GM10266 (cell line): Measurements from ENCODE around the gene PLCL2.

ENCODE experiments used
- DNase-seq: peaks from one replicate; pipeline ENCODE4 v3.0.0; 2012; ENCODE audit errors: extremely low spot score
- TF ChIP-seq, protein P1 (sequence below): IDR thresholded peaks from 2 replicates; pipeline ENCODE4 v1.5.1; 2012; ENCODE audit warnings: mild to moderate bottlenecking, low read depth; ENCODE audit not compliant: control insufficient read depth, insufficient read depth; ENCODE audit errors: missing control alignments

PLCL2 gene

DNA sequence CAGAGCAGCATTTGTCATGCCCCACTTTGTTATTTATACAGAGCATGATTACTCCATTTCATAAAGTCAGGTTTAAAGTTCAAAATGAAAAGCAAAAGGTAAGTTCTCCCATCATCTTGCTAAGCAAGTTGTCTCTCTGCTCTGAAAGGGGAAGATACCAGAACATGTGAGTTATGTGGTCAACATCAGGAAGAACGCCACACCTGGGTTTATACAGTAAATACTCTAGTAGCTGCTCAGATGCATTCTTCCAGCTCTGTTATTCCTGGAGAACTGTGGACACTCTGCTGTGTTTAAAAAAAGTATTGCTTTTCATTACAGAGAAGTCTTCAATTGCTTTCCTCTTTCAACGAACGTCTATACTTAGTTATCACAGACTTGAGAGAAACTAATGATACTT is 145.7 kb downstream of the PLCL2 start:
- DNase-seq = no peak
- TF ChIP-seq, protein P1, sequence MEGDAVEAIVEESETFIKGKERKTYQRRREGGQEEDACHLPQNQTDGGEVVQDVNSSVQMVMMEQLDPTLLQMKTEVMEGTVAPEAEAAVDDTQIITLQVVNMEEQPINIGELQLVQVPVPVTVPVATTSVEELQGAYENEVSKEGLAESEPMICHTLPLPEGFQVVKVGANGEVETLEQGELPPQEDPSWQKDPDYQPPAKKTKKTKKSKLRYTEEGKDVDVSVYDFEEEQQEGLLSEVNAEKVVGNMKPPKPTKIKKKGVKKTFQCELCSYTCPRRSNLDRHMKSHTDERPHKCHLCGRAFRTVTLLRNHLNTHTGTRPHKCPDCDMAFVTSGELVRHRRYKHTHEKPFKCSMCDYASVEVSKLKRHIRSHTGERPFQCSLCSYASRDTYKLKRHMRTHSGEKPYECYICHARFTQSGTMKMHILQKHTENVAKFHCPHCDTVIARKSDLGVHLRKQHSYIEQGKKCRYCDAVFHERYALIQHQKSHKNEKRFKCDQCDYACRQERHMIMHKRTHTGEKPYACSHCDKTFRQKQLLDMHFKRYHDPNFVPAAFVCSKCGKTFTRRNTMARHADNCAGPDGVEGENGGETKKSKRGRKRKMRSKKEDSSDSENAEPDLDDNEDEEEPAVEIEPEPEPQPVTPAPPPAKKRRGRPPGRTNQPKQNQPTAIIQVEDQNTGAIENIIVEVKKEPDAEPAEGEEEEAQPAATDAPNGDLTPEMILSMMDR = no peak

DNA sequence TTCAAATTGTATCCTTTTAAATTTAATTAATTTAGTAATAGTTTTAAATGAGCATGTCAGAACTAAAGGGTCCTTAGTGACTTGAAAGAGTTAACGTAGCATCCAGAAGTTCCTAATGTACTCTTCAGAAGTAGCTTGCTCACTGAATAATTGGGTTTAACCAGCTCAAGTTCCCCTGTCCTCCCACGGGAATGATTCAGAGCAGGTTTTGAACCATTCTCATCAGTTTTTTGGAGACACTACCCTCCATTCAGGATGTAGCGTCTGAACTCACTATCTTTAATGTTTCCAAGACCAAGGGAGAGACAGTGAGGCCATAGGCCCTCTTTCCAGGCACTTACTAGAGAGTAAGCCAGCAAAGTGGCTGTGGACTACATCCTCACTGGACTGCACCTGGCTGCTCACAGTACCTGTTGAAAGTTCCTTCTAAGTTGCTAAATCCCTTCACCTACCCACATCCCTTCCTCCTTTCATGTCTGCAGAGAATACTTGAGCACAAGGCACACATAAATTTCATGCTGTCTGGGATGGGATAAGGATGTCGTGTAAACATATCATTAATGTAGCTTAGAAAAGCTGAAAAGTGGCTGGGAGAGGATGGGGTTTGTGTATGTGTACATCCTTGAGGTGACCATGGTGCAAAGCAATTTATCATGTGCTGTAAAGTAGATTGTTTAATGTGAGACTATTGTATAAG is 146.3 kb downstream of the PLCL2 start:
- DNase-seq = no peak
- TF ChIP-seq, protein P1 = no peak

DNA sequence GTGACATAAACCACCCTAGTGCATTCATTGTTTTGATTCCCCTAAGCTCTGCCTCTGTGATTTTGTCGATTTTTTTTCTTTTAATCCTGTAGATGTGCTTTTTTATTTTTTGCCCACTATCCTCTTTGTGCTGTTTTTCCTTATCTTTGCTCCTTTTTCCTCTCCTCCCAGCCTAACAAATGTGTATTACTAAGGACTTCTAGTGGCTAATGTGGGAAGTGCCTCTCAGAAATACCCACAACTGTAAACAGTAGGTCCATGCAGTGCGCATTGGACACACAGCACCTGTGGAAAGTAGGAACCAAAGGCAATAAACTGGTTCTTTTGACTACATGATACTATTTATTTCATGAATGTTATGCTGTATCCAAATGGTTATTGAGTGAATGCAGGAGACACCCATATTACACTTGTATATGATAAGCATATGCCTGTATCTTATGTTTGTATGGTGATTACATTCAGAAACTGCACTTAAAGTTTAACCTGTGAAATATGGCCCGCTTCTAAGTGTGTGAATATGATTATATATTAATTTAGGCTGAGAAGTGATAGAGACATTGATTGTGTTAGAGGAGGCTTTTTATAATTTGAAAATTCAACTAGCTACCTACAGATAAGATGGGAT is 147.8 kb downstream of the PLCL2 start:
- DNase-seq = no peak
- TF ChIP-seq, protein P1 = peak; percentile 59

DNA sequence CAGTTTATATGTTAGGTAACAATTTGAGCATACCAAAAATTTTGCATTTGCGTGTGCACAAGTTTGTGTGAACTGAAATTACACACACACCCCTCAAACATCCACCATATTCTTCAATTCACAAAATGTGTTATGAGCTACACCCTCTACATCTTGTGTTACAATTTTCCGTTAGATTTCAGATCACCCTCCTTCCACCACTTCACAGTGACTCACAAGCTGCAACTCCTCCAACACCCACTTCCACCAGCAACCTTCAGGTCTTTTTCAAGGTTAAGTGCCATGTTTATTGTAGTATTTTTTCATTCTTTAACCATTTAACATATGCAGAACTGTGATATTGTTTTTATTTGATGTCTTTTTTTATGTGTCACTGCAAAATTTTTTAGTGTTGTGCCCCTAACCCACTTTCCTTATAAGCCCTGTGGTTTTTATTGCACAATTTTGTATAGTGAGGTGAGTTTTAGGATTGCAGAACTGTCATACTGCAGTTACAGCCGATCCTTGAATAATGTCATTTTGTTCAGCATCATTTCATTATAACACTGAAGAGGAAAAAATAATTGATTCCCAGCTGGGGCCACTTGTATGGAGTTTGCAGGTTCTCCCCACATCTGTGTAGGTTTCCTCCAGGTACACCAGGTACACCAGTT is 148.9 kb downstream of the PLCL2 start:
- TF ChIP-seq, protein P1 = no peak
- DNase-seq = no peak

DNA sequence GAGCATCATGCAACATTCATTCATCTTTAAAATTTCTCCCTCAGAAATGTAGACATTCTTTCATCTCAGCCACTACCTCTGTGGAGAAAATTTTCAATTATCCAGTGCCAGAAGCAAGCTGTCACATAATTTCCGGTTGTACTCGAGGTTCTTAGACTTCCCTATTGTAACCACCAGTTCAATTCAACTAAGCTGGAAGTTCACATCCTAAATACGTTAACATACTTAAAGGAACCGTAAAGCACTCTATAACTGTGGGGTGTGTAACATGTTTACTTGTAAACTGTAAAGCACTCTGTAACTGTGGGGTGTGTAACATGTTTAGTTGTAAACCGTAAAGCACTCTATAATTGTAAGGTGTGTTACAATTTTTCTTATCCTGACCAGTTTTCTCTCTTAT is 150.3 kb downstream of the PLCL2 start:
- TF ChIP-seq, protein P1 = no peak
- DNase-seq = no peak

DNA sequence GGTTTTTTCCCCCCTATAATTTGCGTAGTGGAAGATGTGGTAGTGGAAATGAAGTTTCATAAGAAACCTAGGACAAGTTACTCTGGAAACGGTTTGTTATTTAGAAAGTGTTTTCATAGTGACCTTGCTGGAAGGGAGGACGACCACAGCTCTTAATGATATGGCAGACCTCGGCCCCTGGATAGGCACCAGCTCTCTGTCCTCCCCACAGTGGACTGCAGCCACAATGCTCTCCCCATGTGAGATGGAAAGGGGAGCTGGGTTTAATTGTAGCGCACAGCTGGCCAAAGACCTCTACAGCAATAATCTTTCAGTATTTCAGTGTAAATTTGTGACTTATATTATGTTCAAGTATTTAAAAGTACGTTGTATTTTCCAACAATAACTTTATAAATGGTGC is 151.2 kb downstream of the PLCL2 start:
- DNase-seq = no peak
- TF ChIP-seq, protein P1 = no peak

DNA sequence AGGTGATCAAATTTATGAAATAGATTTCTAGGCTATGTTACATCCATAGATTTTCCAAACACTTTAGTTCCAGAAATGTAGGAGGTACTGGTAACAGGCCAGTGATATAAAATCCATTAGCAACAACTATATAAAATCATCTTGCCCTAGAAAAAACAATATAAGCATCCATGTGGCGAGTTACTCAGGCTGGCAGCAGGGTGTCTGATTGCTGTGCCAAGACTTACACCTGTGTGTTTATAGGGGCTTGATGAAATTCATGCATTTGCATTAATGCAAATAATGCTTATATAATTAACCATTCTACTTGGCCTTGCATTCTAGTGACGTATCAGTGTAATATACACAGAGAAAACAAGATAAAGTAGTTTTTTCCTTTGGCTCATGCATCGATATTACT is 153.4 kb downstream of the PLCL2 start:
- TF ChIP-seq, protein P1 = no peak
- DNase-seq = no peak
